Erythroblast (primary cell): ENCODE data around the gene OPHN1.

Experiments
- GATA1 ChIP-seq: IDR thresholded peaks from 2 replicates; pipeline ENCODE4 v1.6.1; 2011; ENCODE audit warnings: low read depth, mild to moderate bottlenecking, control low read depth, low read length, moderate library complexity
- POLR2A ChIP-seq: IDR thresholded peaks from 2 replicates; pipeline ENCODE4 v1.6.1; 2011; ENCODE audit warnings: mild to moderate bottlenecking, low read length

- TF ChIP-seq POLR2A = no peak
- no peak for TF ChIP-seq GATA1
Observed at GRCh38 chrX:68043713-68044438, 389.4 kb downstream of the OPHN1 start.
